Suprapubic skin (tissue), 4 donors: ENCODE data around the gene PSD.

Experiments
- POLR2A ChIP-seq, 2 donors: fragments of 450-650 bp; IDR thresholded peaks; one replicate each; pipeline ENCODE4 v1.6.1; 2017; ENCODE audit warnings: antibody characterized with exemption in 2 of 2, mild to moderate bottlenecking in 2 of 2, moderate library complexity in 2 of 2
- POLR2AphosphoS5 ChIP-seq, 3 donors: sonication (generic); formaldehyde crosslinking; IDR thresholded peaks; one replicate each; pipeline ENCODE4 v1.6.1; 2017; ENCODE audit warnings: antibody characterized with exemption in 3 of 3
- TF ChIP-seq, protein P1 (sequence below), 2 donors: fragments of 200-600 bp in 1 of 2; fragments of 450-650 bp in 1 of 2; sonication (generic) in 1 of 2; IDR thresholded peaks; one replicate each; pipeline ENCODE4 v1.5.1; 2016 to 2019; ENCODE audit warnings: antibody characterized with exemption in 2 of 2, mild to moderate bottlenecking in 1 of 2, moderate library complexity in 1 of 2

DNA sequence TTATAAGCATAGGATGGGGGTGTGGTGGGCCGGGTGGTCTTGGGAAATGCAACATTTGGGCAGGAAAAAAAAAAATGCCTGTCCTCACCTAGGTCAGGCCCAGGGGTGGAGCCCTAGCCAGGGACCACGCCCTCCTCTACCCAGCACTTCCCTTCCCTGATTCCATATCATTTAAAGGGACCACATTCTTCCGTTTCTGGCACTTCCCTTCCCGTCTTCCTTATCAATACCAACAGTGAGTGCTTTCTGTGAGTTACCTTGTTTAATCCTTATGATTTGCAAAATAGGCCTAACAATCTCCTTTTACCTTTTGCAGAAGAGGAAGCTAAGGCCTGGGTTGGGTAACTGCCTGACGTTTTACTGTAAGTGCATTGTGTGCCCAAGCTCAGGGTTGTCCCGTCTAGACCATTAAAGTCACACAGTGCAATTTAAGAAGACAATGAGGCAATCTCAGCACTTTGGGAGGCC lies 49.4 kb upstream of the PSD start:
- TF ChIP-seq, protein P1, sequence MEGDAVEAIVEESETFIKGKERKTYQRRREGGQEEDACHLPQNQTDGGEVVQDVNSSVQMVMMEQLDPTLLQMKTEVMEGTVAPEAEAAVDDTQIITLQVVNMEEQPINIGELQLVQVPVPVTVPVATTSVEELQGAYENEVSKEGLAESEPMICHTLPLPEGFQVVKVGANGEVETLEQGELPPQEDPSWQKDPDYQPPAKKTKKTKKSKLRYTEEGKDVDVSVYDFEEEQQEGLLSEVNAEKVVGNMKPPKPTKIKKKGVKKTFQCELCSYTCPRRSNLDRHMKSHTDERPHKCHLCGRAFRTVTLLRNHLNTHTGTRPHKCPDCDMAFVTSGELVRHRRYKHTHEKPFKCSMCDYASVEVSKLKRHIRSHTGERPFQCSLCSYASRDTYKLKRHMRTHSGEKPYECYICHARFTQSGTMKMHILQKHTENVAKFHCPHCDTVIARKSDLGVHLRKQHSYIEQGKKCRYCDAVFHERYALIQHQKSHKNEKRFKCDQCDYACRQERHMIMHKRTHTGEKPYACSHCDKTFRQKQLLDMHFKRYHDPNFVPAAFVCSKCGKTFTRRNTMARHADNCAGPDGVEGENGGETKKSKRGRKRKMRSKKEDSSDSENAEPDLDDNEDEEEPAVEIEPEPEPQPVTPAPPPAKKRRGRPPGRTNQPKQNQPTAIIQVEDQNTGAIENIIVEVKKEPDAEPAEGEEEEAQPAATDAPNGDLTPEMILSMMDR (IDR thresholded peaks at IDR 0.05), result no peak
- TF ChIP-seq POLR2A (IDR thresholded peaks at IDR 0.05) (no peak), POLR2AphosphoS5 (IDR thresholded peaks at IDR 0.05) (no peak)
